Tibial artery (tissue), 4 donors: ENCODE data around the gene SLC26A4.

ENCODE experiments used
- DNase-seq, 2 donors: peaks; one replicate each; pipeline ENCODE4 v3.0.0-alpha.2; 2019
- H3K27ac ChIP-seq, 2 donors: fragments of 200-600 bp; sonication (generic) in 1 of 2; 1 replicate in 1 of 2; 2 replicates in 1 of 2; pipeline ENCODE4 v1.5.1; 2018 to 2019; ENCODE audit warnings: mild to moderate bottlenecking in 1 of 2
- H3K27me3 ChIP-seq, 2 donors: fragments of 200-600 bp; sonication (generic) in 1 of 2; one replicate each; pipeline versions ENCODE4 v1.5.1 to v1.6.0; 2016 to 2019
- H3K36me3 ChIP-seq, 3 donors: fragments of 200-600 bp; sonication (generic) in 2 of 3; one replicate each; pipeline ENCODE4 v1.5.1; 2016 to 2019; ENCODE audit warnings: mild to moderate bottlenecking in 2 of 3
- H3K4me1 ChIP-seq, 4 donors: fragments of 200-600 bp; sonication (generic) in 2 of 4; 1 replicate in 3 of 4; 2 replicates in 1 of 4; pipeline ENCODE4 v1.5.1; 2016 to 2019
- H3K4me3 ChIP-seq, 2 donors: fragments of 200-600 bp; sonication (generic) in 1 of 2; 1 replicate in 1 of 2; 2 replicates in 1 of 2; pipeline ENCODE4 v1.5.1; 2018 to 2019; ENCODE audit warnings: mild to moderate bottlenecking in 2 of 2
- H3K9me3 ChIP-seq, 3 donors: fragments of 200-600 bp; sonication (generic) in 1 of 3; one replicate each; pipeline ENCODE4 v1.5.1; 2016 to 2019
- CTCF ChIP-seq, 2 experiments: fragments of 200-600 bp in 1 of 2; fragments of 450-650 bp in 1 of 2; IDR thresholded peaks; one replicate each; pipeline ENCODE4 v1.5.1; 2017 to 2019; ENCODE audit warnings: antibody characterized with exemption in 2 of 2, mild to moderate bottlenecking in 1 of 2, moderate library complexity in 1 of 2
- intact Hi-C: fragments of 100-400 bp; cut with DNase I; formaldehyde crosslinking; loops from one replicate; pipeline ENCODE4 v1.15.0; 2023; ENCODE audit warnings: low total_unique reads

SLC26A4 gene

DNA sequence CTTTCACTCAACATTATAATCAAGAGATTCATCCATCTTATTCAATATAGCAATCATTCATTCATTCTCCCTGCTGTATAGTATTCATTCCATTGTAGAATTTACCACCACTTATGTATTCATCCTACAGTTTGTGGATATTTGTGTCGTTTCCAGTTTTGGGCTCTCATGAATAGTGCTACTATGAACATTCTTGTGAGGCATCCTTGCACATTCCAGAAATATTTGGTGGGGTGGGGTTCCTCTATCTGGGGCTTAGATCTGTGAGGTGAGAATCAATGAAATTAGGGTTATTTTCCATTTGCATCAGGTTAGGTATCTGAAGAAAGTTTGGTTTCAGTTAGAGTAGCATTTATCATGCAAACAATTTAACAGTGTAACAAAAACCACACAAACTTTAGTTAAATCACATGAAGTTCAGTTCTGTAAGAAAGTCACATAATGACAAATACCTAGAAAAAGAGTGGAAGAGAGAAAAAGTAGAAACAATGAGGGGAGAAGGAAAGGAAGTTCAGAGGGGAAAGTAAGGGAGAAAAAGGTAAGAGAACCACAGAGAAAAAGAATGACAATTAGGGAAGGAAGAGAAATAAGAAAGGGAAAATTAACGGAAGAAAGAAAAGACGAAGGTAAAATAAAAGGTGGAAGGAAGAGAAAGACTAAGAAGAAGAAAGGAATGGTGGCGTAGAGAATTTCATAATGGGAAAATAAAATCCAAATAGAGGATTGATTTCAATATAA lies 58.0 kb downstream of the SLC26A4 start:
- H3K27me3 ChIP-seq = no peaks in the 10 kb centered on the region
- no peak overlapping the region for H3K4me3 ChIP-seq
- no peaks in the 10 kb centered on the region for H3K9me3 ChIP-seq
- no peaks in the 10 kb centered on the region for H3K4me1 ChIP-seq
- H3K36me3 ChIP-seq = no peaks in the 10 kb centered on the region
- H3K27ac ChIP-seq = no peak overlapping the region
- no peak for TF ChIP-seq CTCF (IDR thresholded peaks at IDR 0.05)
- intact Hi-C loops = no loop called here
- no peak for DNase-seq

DNA sequence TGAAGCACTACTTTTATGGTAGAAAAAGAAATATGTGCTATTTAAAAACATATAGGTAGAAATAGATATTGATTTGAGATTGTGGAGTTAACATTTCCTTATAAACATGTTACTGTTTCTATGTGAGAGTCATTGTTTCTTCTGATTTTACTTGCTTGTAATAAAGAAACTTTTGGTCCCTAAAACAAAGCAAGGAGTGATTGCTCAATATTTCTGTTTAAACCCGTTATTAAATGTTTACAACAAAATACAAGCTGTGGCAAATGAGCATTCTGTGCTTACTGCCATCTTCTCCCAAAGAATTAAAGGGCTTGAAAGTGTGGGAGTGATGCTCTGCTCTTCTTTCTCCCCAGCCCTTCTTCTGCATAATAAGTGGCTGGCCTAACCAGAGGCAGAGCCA lies 60.7 kb downstream of the SLC26A4 start:
- Histone ChIP-seq H3K9me3 (no peaks in the 10 kb centered on the region), H3K4me1 (no peaks in the 10 kb centered on the region), H3K27ac (no peak overlapping the region), H3K36me3 (no peaks in the 10 kb centered on the region), H3K27me3 (no peaks in the 10 kb centered on the region), H3K4me3 (no peak overlapping the region)
- intact Hi-C loops = no loop called here
- no peak for DNase-seq
- TF ChIP-seq CTCF (IDR thresholded peaks at IDR 0.05) = no peak

DNA sequence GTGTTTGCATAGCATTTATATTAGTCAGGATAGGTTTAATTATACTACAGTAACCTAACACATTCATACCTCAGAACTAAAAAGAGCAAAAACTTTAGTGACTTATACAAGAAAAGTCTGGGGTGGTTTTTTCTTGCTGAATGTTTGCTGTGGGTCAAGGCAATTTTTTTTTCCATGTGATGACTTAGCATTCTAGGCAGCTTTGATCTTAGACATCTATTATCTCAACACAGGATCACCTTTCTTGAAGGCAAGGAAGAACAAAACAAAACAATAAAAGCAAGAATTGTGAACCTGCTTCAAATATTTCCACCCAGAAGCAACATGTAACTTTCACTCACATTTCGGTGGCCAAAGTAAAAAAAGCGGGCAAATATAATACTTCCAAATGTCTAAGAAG lies 62.6 kb downstream of the SLC26A4 start:
- no peak for TF ChIP-seq CTCF (IDR thresholded peaks at IDR 0.05)
- H3K4me3 ChIP-seq = no peak overlapping the region
- no peaks in the 10 kb centered on the region for H3K36me3 ChIP-seq
- intact Hi-C loops = no loop called here
- peaks cover 0 to 10% of the 10 kb centered on the region in 2 donors for H3K27me3 ChIP-seq
- no peak for DNase-seq
- no peak overlapping the region for H3K27ac ChIP-seq
- H3K4me1 ChIP-seq = no peaks in the 10 kb centered on the region
- no peaks in the 10 kb centered on the region for H3K9me3 ChIP-seq

- intact Hi-C loops = loop anchor here (5.0 kb wide), 1 partner anchor 263 kb away; no protein-coding TSS in a partner anchor
- Histone ChIP-seq H3K27ac (no peak overlapping the region), H3K4me3 (no peak overlapping the region), H3K36me3 (no peaks in the 10 kb centered on the region), H3K4me1 (no peaks in the 10 kb centered on the region), H3K9me3 (no peaks in the 10 kb centered on the region), H3K27me3 (peaks cover 0 to 12% of the 10 kb centered on the region in 2 donors)
- peak; percentile 65 to 71 for TF ChIP-seq CTCF (IDR thresholded peaks at IDR 0.05)
- peak in 1 of 2 donors; percentile 27 for DNase-seq
Measured at GRCh38 chr7:107725138-107725740, 64.6 kb downstream of the SLC26A4 start.

DNA sequence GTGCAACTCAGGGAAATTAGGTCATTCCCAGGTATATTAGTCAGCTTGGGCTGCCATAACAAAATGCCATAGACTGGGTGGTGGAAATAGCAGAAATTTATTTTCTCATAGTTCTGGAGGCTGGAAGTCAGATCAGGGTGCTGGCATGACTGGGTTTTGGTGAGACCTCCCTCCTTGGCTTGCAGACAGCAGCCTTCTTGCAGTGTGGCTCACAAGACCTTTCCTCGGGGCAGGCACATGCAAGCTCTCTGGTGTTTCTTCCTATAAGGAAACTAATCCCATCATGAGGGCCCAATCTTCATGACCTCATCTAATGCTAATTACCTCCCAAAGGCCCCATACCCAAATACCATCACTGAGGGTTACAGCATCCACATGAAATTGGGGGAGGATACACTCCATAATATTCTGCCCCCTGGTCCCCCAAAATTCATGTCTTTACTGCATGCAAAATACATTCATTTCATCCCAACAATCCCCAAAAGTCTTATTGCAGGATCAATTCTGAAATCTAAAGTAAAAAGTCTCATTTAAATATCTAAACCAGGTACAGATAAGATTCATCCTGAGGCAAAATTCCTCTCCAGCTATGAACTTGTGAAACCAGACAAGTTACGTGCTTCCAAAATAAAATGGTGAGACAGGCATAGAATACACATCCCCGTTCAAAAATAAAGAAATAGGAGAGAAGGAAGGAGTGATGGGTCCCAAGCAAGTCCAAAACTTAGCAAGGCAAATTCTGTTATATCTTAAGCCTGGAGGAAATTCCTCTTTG lies 65.9 kb downstream of the SLC26A4 start:
- Histone ChIP-seq H3K4me3 (no peak overlapping the region), H3K9me3 (no peaks in the 10 kb centered on the region), H3K36me3 (no peaks in the 10 kb centered on the region), H3K27ac (no peak overlapping the region), H3K27me3 (peaks cover 0 to 12% of the 10 kb centered on the region in 2 donors), H3K4me1 (no peaks in the 10 kb centered on the region)
- DNase-seq = no peak
- TF ChIP-seq CTCF (IDR thresholded peaks at IDR 0.05) = no peak
- intact Hi-C loops = loop anchor here (5.0 kb wide), 1 partner anchor 264 kb away; no protein-coding TSS in a partner anchor
